Epidermal melanocyte (primary cell): ENCODE measurements around the gene CEP55.
"Not testable (repeated sequence)": the region's sequence is repeated elsewhere in the genome, so short reads cannot be mapped to it uniquely, and the experiment has no call there.

ENCODE experiments used
- DNase-seq: peaks from one replicate; pipeline ENCODE4 v3.0.0; 2011; ENCODE audit warnings: low spot score; ENCODE audit not compliant: insufficient read length

Gene CEP55

DNA sequence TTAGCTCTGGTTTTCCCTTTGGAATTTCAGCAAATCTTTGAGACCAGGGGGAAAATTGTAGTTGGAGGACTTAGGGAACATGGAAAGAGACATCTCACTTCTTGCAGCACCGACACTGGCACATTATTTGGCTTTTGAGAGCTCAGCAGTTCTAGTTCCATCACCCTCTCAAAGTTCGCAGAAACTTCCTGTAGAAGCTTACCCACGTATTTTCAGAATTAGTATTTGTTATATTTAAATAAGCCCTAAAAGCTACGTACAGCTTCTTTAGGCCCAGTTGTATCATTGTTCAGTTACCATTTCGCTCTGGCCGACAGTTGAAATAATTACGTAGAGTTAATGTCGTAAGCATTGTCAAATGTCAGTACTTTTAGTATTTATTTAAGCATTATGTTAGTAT, 13.4 kb downstream of the CEP55 start:
- DNase-seq, result no peak

DNA sequence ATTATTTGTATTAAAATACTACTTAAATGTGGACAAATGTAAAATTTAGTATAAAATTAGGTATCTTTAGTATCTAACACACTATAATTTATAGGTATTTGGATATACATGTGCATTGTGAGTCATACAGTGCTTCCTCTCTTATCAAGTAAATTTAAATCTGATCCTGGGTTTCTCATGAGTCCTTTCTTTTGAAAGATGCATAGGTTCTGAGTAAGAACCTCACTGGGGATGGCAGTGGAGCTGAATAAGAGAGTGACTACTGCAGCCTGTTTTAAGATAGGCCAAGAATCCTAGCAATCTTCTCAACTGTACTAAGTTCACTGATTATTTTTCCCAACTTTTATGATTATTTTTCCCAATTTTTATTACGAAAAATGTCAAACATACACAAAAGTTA, 16.2 kb downstream of the CEP55 start:
- DNase-seq, result no peak

DNA sequence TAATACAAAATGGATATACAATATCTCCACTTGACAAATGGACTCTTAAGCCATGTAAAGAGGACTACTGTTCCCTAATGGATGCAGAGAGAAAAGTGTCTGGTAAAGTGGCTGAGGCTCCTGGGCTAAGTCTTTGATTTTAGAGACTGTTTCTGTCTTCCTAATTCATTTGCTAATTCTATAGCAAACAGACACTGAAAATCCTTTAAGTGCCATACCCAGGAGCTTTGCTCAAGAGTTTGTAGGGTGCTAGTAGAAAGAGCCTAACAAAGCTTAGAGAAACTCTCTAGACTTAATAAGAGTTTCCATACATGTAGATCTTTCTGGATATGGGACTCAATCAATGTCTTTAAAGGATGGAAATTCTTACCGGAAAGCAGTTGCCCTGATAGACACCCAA, 16.7 kb downstream of the CEP55 start:
- no peak for DNase-seq

DNA sequence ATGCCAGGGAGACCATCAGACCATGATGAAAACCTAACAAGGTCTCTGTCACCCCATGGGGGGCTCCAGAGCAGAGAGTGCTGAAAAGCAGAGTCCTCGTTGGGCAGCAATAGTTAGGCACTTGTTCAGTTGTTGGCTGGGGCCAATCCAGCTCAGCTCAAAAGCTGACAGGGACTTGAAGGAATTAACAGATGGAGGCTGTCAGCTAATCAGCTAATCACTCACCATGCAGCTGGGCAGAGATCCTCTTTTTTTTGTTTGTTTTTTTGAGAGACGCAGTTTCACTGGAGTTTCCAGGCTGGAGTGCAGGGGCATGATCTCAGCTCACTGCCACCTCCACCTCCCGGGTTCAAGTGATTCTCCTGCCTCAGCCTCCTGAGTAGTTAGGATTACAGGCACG, 18.1 kb downstream of the CEP55 start:
- no peak for DNase-seq

DNA sequence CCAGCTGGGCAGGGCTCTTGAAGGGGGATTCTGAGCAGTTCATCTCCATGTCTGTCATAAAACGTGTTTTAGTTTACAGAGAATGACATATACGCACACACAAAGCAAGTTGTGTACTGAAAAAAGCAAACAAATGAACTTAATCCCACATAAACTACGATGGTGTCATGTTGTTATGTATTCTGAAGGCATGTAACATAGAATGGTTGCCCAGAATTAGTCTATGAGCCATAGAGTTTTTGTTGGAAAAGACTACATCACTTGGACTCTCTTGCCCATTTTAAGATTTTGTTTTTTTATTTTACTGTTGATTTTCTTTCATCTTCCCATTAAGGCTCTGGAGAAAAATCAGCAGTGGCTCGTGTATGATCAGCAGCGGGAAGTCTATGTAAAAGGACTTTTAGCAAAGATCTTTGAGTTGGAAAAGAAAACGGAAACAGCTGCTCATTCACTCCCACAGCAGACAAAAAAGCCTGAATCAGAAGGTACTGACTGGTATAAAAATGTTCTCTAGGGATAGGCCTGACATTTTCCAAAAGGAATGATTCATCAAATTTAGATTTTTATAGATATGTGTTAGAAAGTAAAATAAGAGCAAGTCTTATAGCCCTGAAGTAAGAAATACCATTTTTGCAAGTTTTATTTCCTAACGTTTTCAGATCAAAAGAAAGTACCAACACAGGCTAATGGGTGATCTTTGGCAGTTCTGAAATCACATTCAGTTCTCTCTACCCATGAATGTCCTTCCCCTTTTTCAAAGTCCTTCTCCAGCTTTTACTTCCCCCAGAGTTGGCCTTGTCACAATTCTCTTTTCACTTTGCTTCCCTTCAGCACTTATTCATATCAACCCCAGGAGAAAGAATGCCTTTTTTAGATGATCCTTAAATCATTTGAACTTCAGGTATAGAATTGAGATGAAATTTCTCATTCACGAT, 18.9 kb downstream of the CEP55 start:
- no peak for DNase-seq

DNA sequence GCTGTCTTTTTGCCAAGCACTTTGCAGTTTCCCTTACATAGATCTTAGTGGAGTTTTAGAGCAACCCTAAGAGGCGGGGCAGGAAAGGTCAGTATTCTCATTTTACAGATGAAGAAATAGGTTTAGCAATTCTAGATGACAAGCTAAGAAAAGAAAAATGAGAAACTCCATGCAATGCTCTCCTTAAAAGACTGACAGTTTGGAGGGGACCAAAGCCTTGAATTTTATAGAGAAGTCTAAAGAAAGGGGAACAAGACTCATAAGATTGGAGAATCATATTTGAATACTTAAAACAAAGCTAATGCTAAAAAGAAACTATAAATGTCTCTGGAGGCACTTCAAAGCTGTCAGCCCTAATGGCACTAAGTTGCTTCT, 19.6 kb downstream of the CEP55 start:
- DNase-seq, result no peak

DNA sequence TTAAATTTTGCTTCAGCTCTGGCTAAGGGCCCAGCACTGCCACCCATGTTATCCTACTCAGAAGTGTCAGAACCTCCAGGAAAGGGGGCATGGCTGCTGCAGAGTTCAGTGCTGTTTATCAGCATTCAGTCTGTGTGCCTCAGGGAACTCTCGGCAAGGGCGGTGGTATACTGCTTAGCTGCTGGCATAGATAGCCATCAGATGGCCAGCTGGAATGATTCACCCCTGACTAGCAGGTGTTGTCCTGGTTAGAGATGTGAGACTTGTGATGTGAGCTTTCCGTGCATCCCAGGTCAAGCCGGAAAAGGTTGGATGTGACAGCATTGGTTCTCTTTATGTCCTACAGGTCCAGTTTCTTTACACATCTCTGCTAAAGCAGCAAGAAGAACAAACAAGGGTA, 22.1 kb downstream of the CEP55 start:
- DNase-seq, result no peak

DNA sequence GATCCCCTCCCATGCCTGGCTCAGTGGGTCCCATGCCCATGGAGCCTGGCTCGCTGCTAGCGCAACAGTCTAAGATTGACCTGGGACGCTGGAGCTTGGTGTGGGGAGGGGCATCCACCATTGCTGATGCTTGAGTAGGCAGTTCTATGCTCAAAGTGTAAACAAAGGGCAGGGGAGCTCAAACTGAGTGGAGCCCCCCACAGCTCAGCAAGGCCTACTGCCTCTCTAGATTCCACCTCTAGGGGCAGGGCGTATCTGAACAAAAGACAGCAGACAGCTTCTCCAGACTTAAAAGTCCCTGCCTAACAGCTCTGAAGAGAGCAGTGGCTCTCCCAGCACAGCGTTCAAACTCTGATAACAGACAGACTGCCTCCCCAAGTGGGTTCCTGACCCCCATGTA, 38.9 kb downstream of the CEP55 start:
- no peak for DNase-seq

DNA sequence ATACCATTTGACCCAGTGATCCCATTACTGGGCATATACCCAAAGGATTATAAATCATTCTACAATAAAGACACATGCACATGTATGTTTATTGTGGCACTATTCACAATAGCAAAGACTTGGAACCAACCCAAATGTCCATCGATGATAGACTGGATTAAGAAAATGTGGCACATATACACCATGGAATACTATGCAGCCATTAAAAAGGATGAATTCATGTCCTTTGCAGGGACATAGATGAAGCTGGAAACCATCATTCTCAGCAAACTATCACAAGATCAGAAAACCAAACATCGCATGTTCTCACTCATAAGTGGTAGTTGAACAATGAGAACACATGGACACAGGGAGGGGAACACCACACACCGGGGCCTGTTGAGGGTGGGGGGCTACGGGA, 44.5 kb downstream of the CEP55 start:
- not testable (repeated sequence) for DNase-seq

DNA sequence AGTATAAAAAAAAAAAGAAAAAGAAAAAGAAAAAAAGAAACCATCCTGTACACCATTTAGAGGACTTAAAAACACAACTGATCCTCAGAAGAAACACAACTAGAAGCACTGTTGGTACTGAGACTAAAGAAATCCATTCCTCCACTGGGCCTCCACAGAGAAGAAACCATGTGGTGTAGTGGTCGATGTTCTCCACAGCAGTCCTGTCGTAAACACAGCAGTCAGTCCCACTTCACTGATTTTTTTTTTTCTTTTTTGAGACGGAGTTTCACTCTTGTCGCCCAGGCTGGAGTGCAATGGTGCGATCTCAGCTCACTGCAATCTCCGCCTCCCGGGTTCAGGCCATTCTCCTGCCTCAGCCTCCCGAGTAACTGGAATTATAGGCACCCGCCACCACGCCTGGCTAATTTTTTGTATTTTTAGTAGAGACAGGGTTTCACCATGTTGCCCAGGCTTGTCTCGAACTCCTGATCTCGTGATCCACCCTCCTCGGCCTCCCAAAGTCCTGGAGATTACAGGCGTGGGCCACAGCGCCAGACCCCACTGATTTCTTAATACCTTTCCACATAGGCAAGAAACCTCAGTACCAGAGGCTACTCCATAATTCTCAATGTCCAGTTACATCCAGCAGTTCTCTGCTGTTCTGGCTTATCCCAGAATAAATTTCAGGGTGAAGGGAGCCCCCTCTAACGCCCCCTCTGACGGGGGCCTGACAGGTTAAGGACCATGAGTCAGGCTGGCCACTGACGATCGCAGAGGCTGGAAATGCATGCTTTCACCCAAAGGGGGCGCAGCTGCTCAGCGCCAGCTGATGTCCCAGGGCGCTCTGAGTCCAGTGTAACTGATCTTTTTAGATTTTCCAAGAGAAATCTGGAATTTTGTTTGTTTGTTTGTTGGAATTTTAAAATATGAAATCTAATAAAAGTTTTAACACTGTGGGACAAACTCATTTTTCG, 45.3 kb downstream of the CEP55 start:
- DNase-seq, result no peak

DNA sequence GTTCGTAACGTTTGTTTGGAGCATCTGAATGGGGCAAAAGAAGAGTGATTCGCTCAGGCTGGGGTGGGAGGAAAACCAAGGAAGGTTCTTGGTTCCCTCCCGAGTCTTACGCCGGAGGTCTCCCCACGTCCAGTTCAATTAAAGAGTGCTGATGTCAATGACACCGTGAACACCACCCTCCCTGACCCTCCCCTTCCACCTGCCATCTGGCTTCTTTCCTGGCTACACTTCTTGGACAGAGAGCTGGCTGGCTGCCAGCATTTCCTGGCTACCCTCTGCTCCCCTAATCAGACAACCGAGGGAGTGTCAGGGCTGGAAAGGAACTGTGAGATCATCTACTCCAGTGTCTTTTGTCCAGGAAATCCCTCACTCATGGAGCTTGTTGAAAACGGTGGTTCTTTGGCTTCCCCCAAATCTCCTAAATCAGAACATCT, 46.0 kb downstream of the CEP55 start:
- DNase-seq, result no peak

DNA sequence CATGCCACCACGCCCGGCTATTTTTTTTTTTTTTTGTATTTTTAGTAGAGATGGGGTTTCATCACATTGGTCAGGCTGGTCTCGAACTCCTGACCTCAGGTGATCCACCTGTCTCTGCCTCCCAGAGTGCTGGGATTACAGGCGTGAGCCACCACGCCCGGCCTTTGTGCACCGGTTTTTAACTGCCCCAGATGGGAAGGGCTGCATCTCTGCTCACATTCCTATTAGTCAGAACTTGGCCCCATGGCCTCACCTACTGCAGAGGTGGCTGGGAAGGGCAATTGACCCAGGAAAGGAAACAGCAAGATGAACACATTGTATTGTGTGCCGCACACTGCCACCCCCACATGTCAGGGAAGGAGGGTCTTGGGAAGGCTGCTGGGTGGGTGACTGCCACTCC, 50.6 kb downstream of the CEP55 start:
- not testable (repeated sequence) for DNase-seq

DNA sequence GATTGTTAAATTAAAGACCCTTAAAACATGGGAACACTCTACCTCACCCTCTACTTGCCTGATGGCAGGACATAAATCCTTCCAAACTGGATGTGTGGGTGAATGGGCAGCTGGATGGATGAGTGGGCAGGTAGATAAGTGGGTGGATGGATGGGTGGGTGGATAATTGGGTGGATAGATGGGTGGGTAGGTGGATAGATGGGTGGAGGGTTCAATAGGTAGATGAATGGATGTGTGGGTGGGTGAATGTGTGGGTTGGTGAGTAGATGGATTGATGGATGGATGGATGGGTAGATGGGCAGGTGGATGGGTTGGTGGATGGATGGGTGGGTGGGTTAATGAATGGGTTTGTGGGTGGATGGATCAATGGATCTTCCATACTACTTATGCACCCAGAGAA, 51.1 kb downstream of the CEP55 start:
- DNase-seq, result no peak

DNA sequence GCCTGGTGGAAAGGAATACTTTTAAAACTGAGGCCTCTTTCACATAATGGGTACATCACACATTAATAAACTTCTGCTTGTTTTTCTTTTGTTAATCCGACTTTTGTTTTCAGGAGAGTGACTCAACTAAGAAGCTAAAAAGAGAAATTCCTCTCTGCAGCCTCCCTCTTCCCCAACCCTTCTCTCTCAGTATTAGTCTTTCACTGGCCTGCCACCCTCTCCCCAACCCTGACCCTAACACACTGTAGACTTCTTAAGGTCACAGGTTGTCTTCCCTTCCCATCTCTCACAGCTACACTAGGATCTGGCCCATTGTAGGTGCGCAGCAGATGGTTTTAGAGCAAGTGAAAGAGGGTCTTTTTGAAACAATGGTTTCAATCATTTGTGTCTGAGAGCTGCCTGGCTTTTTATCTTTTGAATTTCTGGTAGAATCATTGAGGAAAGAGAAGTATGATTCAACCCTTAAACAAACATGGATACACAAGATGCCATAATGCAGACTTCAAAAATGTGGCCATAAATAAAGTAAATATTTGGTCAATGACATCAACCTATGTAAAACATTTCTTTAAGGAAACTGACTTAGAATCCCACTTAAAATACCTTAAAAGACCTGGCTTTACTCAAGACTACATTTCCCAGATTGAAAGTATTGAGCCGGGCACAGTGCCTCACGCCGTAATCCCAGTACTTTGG, 52.1 kb downstream of the CEP55 start:
- no peak for DNase-seq

DNA sequence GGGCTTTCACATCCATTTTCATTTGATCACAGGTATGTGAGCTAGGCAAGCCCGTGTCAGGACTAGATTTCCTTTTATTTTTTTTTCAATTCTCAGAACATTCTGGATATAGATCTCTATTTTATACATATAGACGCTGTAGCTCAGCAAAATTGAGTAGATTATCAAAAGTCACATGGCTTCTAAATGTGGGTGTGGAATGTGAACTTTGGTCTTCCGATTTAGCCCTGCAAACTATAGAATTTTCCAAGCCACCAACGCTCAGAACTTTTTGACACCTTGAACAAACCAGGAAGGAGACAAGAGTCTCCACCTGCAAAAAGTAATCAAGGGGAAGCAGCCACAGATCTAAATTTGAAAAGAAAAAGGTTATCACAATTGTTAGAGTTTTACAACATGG, 54.2 kb downstream of the CEP55 start:
- DNase-seq, result no peak

DNA sequence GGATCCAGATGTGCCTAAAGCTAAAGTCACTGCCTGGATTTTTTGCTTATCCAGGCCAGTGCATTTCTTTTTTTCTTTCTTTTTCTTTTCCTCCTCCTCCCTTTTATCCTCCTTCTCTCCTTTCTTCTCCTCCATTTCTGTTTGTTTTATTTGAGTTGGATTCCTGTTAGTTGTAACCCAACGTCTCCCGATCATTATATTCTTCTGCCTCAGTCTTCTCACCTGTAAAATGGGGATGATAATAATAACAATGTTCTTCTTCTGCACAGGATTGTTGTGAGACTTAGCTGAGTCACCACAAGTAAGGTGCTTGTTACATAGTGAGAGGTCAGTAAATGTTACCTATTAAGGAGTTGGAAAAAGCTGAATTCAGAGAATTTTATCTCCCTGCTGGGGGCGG, 56.4 kb downstream of the CEP55 start:
- DNase-seq, result no peak

DNA sequence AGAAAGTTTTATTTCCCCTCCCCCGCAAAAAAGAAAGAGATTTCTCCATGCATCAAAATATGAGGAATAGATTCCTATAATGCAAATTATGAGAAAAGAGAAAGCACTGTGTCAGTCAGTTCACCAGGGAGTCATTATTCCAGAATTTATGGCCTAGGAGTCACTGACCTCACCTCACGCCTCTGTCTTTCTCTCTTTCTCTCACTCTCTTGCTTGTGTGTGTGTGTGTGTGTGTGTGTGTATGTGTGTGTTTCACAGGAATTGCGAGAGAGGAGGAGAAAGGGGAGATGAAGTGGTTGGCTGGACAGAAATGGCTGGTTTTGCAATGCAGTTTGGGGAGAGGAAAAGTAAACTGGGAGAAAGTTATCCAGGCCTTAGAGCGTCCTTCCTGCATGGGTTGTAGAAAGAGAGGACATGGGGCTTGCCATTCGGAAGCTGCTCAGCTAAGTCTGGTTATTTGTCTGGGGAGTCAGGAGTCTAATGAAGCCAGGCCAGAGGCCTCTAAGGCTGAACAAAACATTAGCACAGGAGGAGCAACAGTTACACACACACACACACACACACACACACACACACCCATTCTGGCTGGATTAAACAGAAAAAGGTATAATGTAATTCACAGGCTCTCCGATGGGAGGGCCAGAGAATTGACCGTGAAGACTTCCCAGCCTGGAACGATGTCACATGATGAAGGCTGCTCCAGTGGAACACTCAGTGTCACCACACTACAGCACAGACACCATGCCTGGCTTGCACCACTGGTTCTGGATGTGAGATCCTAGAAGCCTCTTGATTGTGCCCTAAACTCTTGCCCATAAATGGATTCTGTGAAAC, 57.3 kb downstream of the CEP55 start:
- DNase-seq, result no peak

DNA sequence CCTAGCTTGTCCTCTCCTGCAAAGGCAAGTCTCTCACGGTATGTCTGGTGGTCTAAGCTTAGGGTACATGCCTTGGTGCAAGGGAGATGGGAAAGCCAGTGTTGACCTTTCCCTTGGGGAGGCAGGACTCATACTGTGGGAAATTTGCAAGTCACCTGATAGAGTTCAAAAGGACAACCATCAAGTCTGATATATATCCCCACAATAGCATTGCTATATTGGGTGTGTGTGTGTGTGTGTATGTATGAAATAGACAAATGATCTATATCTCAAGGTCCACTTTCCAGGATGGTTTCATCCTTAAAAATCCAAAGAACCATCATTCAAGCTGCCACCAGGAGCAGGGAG, 57.9 kb downstream of the CEP55 start:
- DNase-seq, result no peak

DNA sequence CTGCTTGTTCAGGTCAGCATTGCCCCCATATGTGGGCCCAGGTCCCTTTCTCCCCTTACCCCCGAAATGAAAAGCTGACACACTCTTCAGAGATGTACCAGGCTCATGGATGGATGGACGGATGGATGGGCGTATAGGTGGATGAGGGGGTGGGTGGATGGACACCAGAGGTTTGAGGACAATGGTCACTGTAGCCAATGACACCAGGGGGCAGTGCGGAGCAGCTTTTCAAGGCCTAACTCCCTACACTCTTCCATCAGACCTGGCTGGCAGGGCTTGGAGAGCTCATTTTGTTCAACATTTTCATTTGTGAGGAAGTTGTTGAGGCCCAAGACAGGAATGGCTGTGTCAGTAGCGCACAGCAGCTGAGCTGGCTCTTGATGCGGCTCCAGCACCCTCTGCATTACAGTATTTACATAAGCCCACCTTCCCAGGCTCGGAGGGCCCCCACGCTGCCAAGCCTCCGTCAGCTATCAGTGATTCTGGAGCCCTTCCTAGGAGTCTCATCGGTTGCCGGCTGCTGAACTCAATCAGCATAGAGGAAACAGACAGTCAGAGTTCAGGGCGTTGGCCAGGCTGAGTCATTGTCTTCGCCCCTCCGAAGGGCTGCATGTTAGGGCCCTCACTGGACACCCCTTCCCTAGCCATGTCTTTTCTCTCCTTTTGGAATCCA, 58.5 kb downstream of the CEP55 start:
- no peak for DNase-seq

DNA sequence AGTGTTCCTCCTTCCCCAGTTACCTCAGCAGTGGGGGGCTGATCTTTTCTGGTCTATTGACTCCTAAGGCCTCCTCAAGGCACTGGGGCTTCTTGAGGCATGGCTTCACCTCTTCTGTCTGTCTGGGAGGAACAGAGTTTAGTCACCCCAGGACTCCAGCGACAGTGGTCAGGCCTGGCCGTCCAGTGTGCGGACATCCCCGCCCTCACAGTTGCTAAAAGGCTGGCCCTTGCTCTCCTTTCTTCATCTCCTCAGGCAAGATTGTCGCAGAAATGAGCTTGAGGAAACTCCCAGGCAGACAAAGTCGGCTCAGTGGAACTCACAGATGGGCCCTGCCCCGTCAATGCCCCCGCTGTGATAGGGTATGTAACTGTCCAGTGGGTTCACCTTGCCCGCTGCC, 63.1 kb downstream of the CEP55 start:
- DNase-seq, result no peak
